Stimulated activated CD8-positive, alpha-beta memory T cell treated with anti-CD3 and anti-CD28 coated beads, Interleukin-4, amount 100 ng/mL, for 24 hours (primary cell): ENCODE measurements around the gene KLC4.
A peak's percentile ranks its signal among the peaks of the same experiment; 100 is the strongest.

Experiments used
- DNase-seq: peaks from one replicate; pipeline ENCODE4 v3.0.0-alpha.2; 2020; ENCODE audit warnings: low read depth

The KLC4 gene

GRCh38 chr6:43059168-43060033, at the start of gene KLC4, which contains the start of gene MRPL2:
KLC4 (plus strand) TSS chr6:43059631; CDS start chr6:43061336, 1,705 bp downstream.
MRPL2 (minus strand) TSS chr6:43059434; CDS start chr6:43059381, 53 bp downstream.
- DNase-seq, result peak; percentile 94

- no peak for DNase-seq
Observed at GRCh38 chr6:43011207-43011606, 48.2 kb upstream of the KLC4 start.

- DNase-seq, result no peak
Observed at GRCh38 chr6:43012364-43012763, 47.1 kb upstream of the KLC4 start.

GRCh38 chr6:43013097-43013842, 46.2 kb upstream of the KLC4 start:
- peak; percentile 2 for DNase-seq

- peak; percentile 97 for DNase-seq
Observed at GRCh38 chr6:43013843-43014433, 45.5 kb upstream of the KLC4 start, which contains the start of the genes KLHDC3 and MEA1. KLHDC3 (plus strand) TSS chr6:43014249; CDS start chr6:43017193, 2,944 bp downstream. MEA1 (minus strand) TSS chr6:43013946; CDS start chr6:43013813, 133 bp downstream.

- DNase-seq, result no peak
Observed at GRCh38 chr6:43014434-43014909, 45.0 kb upstream of the KLC4 start.

- no peak for DNase-seq
Observed at GRCh38 chr6:43016176-43016942, 43.1 kb upstream of the KLC4 start.

- DNase-seq, result no peak
Observed at GRCh38 chr6:43016943-43017334, 42.5 kb upstream of the KLC4 start.

- DNase-seq, result no peak
Observed at GRCh38 chr6:43019152-43019551, 40.3 kb upstream of the KLC4 start.

GRCh38 chr6:43020052-43020705, 39.3 kb upstream of the KLC4 start:
- DNase-seq, result no peak

GRCh38 chr6:43020847-43021246, 38.6 kb upstream of the KLC4 start:
- no peak for DNase-seq

- DNase-seq, result peak; percentile 66
Observed at GRCh38 chr6:43021270-43022047, 38.0 kb upstream of the KLC4 start, which contains the start of gene RRP36. RRP36 (plus strand) TSS chr6:43021623; CDS start chr6:43021655, 32 bp downstream.

GRCh38 chr6:43024436-43024835, 35.0 kb upstream of the KLC4 start:
- DNase-seq, result no peak

- no peak for DNase-seq
Observed at GRCh38 chr6:43026365-43026764, 33.1 kb upstream of the KLC4 start.

- no peak for DNase-seq
Observed at GRCh38 chr6:43029120-43029519, 30.3 kb upstream of the KLC4 start.

GRCh38 chr6:43032326-43032725, 27.1 kb upstream of the KLC4 start:
- DNase-seq, result no peak

- no peak for DNase-seq
Observed at GRCh38 chr6:43033496-43034189, 25.8 kb upstream of the KLC4 start.

GRCh38 chr6:43034190-43034525, 25.3 kb upstream of the KLC4 start:
- no peak for DNase-seq

- DNase-seq, result no peak
Observed at GRCh38 chr6:43035495-43036194, 23.8 kb upstream of the KLC4 start.
